Activated T-helper 1 cell treated with anti-CD3 and anti-CD28 coated beads, Interleukin-2, amount 50 U/mL, for 16 hours (primary cell): Measurements from ENCODE around the gene GSAP.

ENCODE experiments used
- DNase-seq, 2 donors: peaks; one replicate each; pipeline ENCODE4 v3.0.0-alpha.2; 2020; ENCODE audit warnings: low read depth in 1 of 2, low spot score in 1 of 2

GSAP gene

DNA sequence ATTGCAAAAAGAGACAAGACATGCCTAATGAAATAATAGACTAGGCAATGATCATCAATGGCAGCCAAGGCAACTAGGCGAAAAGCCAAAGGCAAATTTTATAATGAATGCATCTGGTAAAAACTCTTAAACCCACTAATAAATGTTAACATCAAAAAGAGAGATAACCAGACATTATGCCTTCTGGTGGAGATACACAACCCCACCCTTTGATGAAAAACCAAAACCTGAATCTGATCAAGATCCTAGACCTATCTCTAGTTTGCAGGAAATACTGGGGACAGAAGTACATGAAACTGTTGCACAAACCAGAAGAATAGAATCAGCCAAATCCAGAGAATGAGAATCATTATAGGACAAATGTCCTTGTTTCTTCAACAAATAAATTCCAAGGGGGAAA lies 22.0 kb upstream of the GSAP start:
- no peak for DNase-seq

DNA sequence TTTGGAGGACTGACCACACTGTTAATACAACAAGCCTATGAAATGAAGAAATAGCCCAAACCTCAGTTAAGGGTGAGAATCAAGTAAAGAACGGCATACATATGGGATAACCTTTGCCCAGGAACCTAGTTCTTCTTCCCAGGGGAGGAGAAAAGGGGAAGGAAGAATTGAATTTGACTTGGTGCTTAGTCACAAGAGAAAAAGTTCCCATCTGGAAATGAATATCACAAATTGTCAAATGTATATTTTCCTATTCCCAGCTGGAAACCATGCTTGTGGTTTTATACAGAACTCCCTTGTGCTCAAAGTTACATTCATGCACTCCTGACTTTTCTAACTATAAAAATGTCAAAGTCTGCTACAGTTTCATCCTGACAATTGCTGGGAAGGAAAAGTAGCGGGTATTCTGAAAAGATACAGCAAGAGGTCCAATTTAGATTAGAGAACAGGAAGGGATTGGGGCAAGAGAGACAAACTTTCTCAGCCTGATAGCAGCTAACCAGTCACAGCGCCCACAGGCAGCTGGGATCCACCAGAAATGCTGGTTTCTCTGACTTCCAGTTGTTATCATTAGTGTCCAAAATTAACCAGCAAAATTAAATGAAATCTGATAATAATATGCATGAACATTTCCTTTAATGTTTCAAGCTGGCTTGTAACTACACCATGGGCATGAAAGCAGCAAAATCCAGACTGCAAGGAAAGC lies 18.6 kb upstream of the GSAP start:
- no peak for DNase-seq

- DNase-seq = no peak
These were observed 17.8 kb upstream of the GSAP start for GRCh38 chr7:77433901-77434300.

DNA sequence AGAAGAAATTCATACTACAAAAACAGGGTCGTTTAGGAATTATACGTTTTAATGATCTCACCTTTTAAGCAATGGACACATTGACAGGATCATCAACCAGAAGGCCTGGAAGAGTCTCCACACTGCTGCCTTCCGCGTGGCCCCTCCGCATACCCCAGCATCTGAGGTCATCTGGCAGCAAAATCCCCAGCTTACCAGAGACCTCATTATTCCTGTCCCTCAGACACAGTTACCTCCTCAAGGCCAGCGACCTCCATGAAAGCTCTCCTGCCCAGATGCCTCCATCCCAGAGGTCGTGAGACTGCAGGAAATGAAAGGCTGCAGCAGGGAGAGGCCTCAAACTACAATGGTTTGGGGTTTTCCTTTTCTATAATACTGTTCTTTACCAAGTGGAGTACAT lies 14.8 kb upstream of the GSAP start:
- DNase-seq = no peak

GRCh38 chr7:77428777-77429231 lies 12.7 kb upstream of the GSAP start:
- DNase-seq = no peak

DNA sequence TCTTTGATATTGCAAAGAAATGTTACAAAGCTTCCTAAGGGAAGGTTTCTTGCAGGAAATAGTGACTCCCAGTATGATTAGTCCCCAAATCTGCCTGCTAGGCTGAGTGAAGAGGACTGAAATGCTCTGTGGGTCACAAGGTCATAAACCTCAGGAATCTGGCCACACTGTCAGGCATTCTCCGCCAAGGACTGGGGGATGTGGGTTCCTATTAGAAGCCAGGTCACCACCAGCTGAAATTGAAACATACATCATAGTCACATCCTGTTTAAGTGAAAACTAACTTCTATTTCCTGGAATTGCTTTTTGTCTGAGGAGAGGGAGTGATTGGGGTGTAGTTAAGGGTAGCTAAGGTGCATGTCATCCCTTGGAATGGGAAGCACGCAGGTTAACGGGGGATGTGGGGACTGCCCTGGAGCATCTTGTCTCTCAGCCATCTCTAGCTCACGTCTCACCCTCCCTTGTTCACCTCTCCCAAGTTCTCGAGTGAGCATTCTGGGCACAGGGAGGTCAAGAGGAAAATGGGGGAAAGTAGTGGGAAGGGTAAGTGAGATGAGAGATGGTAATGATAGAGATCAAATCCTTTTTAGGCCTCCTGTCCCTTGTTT lies 12.0 kb upstream of the GSAP start:
- no peak for DNase-seq

- no peak for DNase-seq
These were observed 10.4 kb upstream of the GSAP start for GRCh38 chr7:77426521-77427051.

DNA sequence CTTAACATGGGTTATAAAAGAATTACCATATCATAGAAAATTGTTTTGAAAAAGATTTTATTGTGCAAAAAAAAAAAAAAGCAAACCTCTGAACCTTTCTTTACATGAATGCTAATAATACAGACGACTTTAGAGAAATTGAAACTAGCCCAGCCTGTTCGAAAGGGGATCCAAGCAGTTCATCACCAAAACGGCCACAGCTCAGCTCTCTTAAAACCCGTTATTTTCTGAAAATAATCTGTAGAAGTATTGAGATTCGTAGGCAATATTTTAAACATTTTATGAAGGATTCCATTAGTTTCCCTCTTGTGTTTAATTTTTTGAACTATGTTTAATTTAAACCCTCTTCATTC lies 9.9 kb upstream of the GSAP start:
- DNase-seq = no peak

DNA sequence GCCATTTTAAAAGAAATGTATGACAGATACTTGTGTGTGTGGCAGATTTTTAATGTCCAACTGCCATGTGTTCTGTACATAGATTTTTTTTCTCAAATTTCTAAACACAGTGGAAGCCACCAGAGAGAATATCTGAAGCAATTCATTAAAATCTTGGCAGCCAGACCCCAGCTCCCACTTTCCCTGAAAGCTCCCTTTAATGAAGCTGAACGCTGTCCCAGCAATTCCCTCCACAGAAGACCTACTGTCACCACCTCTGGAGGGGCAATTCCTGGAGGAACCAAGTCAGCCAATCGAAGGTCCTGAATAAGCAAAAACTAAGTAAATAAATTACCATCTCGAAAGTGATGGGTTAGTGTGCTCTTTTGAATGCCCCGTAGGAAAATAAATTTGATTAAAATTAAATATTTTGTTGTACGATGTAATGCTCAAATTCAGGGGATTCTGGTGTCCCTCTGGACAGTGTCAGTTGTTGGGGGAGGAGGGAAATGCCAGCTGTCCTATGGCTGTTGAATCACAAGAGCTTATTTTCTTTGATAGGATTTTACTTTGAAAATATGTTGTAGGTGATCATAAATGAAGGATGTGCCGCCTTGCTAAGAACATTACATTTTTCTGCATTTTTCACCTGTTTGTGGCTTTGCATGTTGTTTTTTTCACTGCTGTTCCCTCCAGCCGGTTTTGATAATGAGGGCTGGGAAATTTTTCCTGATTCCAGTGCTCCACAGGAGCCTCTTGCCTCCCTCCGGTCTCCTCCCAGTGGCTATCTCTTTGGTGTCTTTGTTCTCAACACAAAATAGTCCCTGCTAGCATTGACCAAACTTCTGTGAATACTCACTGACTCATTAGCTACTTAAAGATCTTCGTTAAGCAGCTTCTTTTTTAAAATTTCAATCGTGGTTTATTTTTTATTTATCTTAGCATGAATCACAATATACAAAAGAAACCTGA lies 9.2 kb upstream of the GSAP start:
- DNase-seq = no peak

GRCh38 chr7:77422500-77422899 lies 6.4 kb upstream of the GSAP start:
- DNase-seq = no peak

GRCh38 chr7:77420986-77421672 lies 5.0 kb upstream of the GSAP start:
- DNase-seq = no peak

- no peak for DNase-seq
These were observed 4.3 kb upstream of the GSAP start for GRCh38 chr7:77420438-77420837.

DNA sequence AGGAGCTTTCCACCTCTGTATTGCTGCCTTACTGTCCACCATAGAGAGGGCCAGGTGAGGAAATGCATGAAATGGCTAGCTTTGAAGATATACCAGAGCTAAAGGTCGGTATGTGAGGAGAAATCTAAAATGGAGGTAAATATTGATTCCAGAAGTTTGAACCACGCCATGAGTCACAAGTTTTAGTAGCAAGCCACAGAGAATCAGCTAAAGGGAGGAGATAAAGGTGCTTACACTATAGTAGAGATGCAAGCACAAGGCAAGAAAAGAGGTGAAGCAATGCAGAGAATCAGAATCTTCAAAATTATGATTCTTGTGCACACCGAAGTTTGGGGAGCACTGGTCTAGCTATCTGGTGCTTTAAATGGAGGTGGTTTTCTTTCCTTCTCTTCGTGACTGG lies 3.0 kb upstream of the GSAP start:
- DNase-seq = no peak

- no peak for DNase-seq
These were observed 1.7 kb upstream of the GSAP start for GRCh38 chr7:77417801-77418200.

DNA sequence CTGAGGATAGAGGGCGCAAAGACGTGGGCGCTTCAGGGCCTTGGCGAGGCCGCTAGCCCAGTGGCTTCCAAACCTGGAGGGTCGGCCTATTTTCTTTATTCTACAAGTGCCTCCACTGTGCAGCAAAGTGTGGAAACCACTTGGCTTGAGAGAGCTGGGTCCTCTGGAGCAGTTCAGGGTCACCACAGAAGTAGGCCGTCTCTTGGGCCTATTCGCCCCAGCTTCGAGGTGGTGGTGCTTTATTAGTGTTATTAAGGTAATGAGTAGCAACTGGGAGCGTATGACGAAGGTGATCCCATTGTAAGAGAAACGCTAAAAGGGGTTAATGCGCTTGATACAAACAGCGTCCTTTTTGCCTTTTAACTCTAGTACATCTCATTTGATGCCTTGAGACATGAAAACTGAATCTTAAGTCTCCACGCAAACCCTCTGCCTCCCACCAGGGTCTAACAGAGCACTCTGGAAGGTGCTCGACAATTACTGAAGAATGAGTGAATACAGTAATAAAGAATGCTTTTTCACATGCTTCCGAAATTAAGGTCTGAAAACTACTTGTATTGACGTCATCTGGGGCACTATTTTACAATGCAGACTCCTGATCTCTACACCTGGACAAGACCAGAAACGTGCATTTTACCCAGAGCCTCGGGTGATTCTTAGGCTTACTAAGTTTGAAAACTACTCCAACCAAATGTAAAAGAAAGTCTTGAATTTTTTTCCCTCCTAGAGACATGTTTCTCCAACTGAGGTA lies 647 bp upstream of the GSAP start:
- no peak for DNase-seq

DNA sequence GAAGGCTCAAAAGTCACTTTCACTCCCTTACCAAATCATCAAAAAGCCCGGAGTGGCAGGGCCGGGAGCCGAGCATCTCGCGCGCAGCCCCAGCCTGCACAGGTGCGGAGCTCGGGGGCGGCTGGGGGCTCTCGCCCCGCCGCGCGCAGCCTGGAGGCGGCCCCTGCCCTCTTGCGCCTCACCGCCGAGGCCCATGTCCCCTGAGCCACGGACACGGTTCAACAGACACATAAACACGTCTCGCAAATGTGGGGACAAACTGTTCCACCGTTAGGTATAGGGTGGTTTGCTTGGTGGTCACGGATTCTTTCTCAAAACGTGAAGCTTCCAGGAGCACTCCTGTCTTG lies 700 bp downstream of the GSAP start:
- no peak for DNase-seq

DNA sequence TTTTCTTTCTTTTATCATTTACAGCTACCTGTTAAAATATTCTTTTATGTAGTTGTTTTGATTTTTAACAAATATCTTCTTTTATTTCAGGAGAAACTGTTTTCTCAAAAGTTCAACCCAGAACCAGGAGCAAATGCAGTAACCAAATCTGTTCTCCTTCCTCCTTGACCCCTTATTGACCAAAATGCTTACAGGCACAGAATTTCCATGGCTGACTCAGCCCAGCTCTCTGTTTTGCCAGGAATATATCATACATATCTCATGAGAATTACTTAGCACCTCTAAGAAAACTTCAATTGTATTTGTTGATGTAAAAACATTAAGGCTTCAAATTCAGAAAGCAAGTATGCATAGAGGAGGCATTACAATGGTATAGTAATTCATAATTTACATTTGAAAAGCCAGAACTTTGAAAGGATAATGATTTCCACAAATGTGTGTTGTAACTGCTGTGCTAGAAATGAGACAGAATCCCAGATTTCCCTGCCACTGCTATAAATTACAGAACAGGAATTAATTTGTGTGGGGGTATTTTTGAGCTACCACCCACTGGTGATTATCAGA lies 2.2 kb downstream of the GSAP start:
- DNase-seq = no peak

DNA sequence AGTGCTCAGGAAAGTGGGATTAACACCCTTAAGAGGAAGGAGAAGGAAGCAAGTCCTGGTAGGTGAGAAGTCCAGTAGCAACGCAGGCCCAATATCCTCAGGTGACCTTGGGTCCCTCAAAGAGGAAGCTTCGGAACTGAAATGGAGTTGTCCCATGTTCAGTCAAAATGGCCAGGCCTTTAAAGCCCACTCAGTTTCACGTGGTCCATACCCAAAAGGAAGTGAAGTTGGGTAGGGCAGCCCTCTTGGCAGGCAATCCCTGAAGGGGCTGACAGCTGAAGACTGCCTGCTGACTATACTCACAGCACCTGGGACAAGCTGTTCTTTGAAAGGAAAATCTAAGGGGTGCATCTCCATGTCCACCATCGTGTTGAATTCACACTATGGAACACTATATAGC lies 3.0 kb downstream of the GSAP start:
- DNase-seq = no peak

- DNase-seq = no peak
These were observed 6.2 kb downstream of the GSAP start for GRCh38 chr7:77409739-77410547.
